Measurements from ENCODE around the gene GPNMB. TPM values are rescaled to one million over a fixed set of nuclear protein-coding genes. Genes with fewer than 3 reads are reported as not detected.

GPNMB gene
- total RNA-seq, 4 donors from 2014 or later, result 42.5 to 127 (median 93.7) TPM

- intact Hi-C loops (cut with DNase I; ENCODE audit: low total_unique reads), result no loop called here
- TF ChIP-seq CTCF (IDR thresholded peaks at IDR 0.05) (no peak), POLR2A (IDR thresholded peaks at IDR 0.05) (no peak)
- no peaks in the 10 kb centered on the region for H3K9me3 ChIP-seq
- peak overlapping the region; percentile 14 to 69 for H3K27ac ChIP-seq
- no peaks in the 10 kb centered on the region for H3K36me3 ChIP-seq
- DNase-seq, result peak in 1 of 2 donors; percentile 27
- H3K27me3 ChIP-seq, result no peaks in the 10 kb centered on the region
- peak overlapping the region in 1 of 2 donors; percentile 32 for H3K4me3 ChIP-seq
- no peaks in the 10 kb centered on the region for H3K4me1 ChIP-seq
Measured at GRCh38 chr7:23205909-23206767, 40.4 kb upstream of the GPNMB start.

- H3K4me1 ChIP-seq, result no peaks in the 10 kb centered on the region
- no peak overlapping the region for H3K4me3 ChIP-seq
- H3K36me3 ChIP-seq, result no peaks in the 10 kb centered on the region
- peak overlapping the region in 1 of 2 donors; percentile 69 for H3K27ac ChIP-seq
- no peaks in the 10 kb centered on the region for H3K9me3 ChIP-seq
- no peaks in the 10 kb centered on the region for H3K27me3 ChIP-seq
- intact Hi-C loops (cut with DNase I; ENCODE audit: low total_unique reads), result no loop called here
- TF ChIP-seq CTCF (IDR thresholded peaks at IDR 0.05) (no peak), POLR2A (IDR thresholded peaks at IDR 0.05) (no peak)
- no peak for DNase-seq
Measured at GRCh38 chr7:23207021-23207420, 39.6 kb upstream of the GPNMB start.

- H3K4me1 ChIP-seq, result no peaks in the 10 kb centered on the region
Measured at GRCh38 chr7:23207884-23208283, 38.7 kb upstream of the GPNMB start.

GRCh38 chr7:23208316-23208715, 38.3 kb upstream of the GPNMB start:
- no peak overlapping the region for H3K27ac ChIP-seq
- H3K27me3 ChIP-seq, result no peaks in the 10 kb centered on the region
- no peaks in the 10 kb centered on the region for H3K9me3 ChIP-seq
- no peaks in the 10 kb centered on the region for H3K4me1 ChIP-seq
- no peak for TF ChIP-seq CTCF (IDR thresholded peaks at IDR 0.05)
- H3K4me3 ChIP-seq, result no peak overlapping the region
- intact Hi-C loops (cut with DNase I; ENCODE audit: low total_unique reads), result no loop called here
- no peaks in the 10 kb centered on the region for H3K36me3 ChIP-seq
- no peak for DNase-seq

More at GRCh38 chr7:23207884-23208283, 38.7 kb upstream of the GPNMB start:
- Histone ChIP-seq H3K4me3 (no peak overlapping the region), H3K36me3 (no peaks in the 10 kb centered on the region), H3K27me3 (no peaks in the 10 kb centered on the region), H3K9me3 (no peaks in the 10 kb centered on the region), H3K27ac (no peak overlapping the region)
- TF ChIP-seq POLR2A (IDR thresholded peaks at IDR 0.05) (no peak), CTCF (IDR thresholded peaks at IDR 0.05) (no peak)
- no peak for DNase-seq
- intact Hi-C loops (cut with DNase I; ENCODE audit: low total_unique reads), result no loop called here

GRCh38 chr7:23210506-23210905, 36.1 kb upstream of the GPNMB start:
- no peaks in the 10 kb centered on the region for H3K36me3 ChIP-seq
- no peak for TF ChIP-seq CTCF (IDR thresholded peaks at IDR 0.05)
- TF ChIP-seq POLR2A (IDR thresholded peaks at IDR 0.05), result no peak
- no peaks in the 10 kb centered on the region for H3K9me3 ChIP-seq
- H3K4me3 ChIP-seq, result no peak overlapping the region
- intact Hi-C loops (cut with DNase I; ENCODE audit: low total_unique reads), result no loop called here
- no peaks in the 10 kb centered on the region for H3K27me3 ChIP-seq
- DNase-seq, result no peak
- no peaks in the 10 kb centered on the region for H3K4me1 ChIP-seq
- H3K27ac ChIP-seq, result no peak overlapping the region
